SK-N-SH (cell line): ENCODE results near the gene ZDHHC11B. TPM values are rescaled to one million over a fixed set of nuclear protein-coding genes. Genes with fewer than 3 reads are reported as not detected.
"Not testable (repeated sequence)": the region's sequence is repeated elsewhere in the genome, so short reads cannot be mapped to it uniquely, and the experiment has no call there.

Experiments
- CTCF ChIA-PET: fragments of 300-600, 350-600 bp; formaldehyde crosslinking; extraction: SDS; loops from one replicate; lab custom pipeline; 2021; lab: Yijun Ruan, JAX
- POLR2A ChIA-PET: fragments of 350-600 bp; sonication (Branson Sonifier 250); formaldehyde crosslinking; extraction: SDS; loops from one replicate; lab custom pipeline; 2020; ENCODE audit warnings: antibody characterized with exemption, inconsistent platforms; lab: Yijun Ruan, JAX
- DNase-seq: peaks from one replicate; pipeline ENCODE4 v3.0.0; 2012
- H2AFZ ChIP-seq: fragments of 200-600 bp; sonication (generic); 2 replicates; pipeline ENCODE4 v1.8.1; 2016; ENCODE audit warnings: antibody characterized with exemption, mild to moderate bottlenecking, low read depth
- H3F3A ChIP-seq: fragments of 200-600 bp; sonication (generic); replicated peaks from 2 replicates; pipeline ENCODE3; 2016; ENCODE audit warnings: antibody characterized with exemption, mild to moderate bottlenecking; ENCODE audit not compliant: insufficient read depth
- H3K27ac ChIP-seq, 2 experiments: fragments of 200-500 bp in 1 of 2; fragments of 200-600 bp in 1 of 2; sonication (Bioruptor generic) in 1 of 2; sonication (generic), shearing (Covaris generic) in 1 of 2; 2 replicates each; pipeline versions ENCODE4 v1.5.1 to v1.6.1; 2014 to 2016; ENCODE audit warnings: low read depth in 2 of 2, inconsistent platforms in 1 of 2, low read length in 1 of 2, mild to moderate bottlenecking in 1 of 2, mixed read lengths in 1 of 2
- H3K27me3 ChIP-seq: fragments of 200-600 bp; sonication (generic), shearing (Covaris generic); 2 replicates; pipeline ENCODE4 v1.6.1; 2016; ENCODE audit warnings: mixed run types; ENCODE audit not compliant: insufficient read depth
- H3K36me3 ChIP-seq, 2 experiments: fragments of 200-500 bp in 1 of 2; fragments of 200-600 bp in 1 of 2; sonication (Bioruptor generic) in 1 of 2; sonication (generic) in 1 of 2; replicated peaks in 1 of 2; 2 replicates each; pipeline versions ENCODE3 to v1.5.1; 2014 to 2016; ENCODE audit warnings: low read length in 1 of 2, mild to moderate bottlenecking in 1 of 2; ENCODE audit not compliant: insufficient read depth in 2 of 2, control insufficient read depth in 1 of 2
- H3K4me1 ChIP-seq, 2 experiments: fragments of 200-500 bp in 1 of 2; fragments of 200-600 bp in 1 of 2; sonication (Bioruptor generic) in 1 of 2; sonication (generic), shearing (Covaris generic) in 1 of 2; 2 replicates each; pipeline versions ENCODE4 v1.5.1 to v1.6.1; 2014 to 2016; ENCODE audit warnings: low read depth in 1 of 2, low read length in 1 of 2, mixed run types in 1 of 2; ENCODE audit not compliant: insufficient read depth in 2 of 2, control insufficient read depth in 1 of 2
- H3K4me2 ChIP-seq: fragments of 200-600 bp; sonication (generic), shearing (Covaris generic); 2 replicates; pipeline ENCODE4 v1.6.1; 2017; ENCODE audit warnings: mixed run types
- H3K4me3 ChIP-seq, 2 experiments: fragments of 200-500 bp in 1 of 2; fragments of 200-600 bp in 1 of 2; sonication (Bioruptor generic) in 1 of 2; sonication (generic), shearing (Covaris generic) in 1 of 2; 2 replicates each; pipeline versions ENCODE4 v1.5.1 to v1.8.1; 2014 to 2016; ENCODE audit warnings: low read depth in 2 of 2, inconsistent platforms in 1 of 2, low read length in 1 of 2, mild to moderate bottlenecking in 1 of 2, mixed read lengths in 1 of 2, moderate library complexity in 1 of 2
- H3K79me2 ChIP-seq: fragments of 200-600 bp; sonication (generic); 2 replicates; pipeline ENCODE4 v1.8.1; 2017; ENCODE audit warnings: mild to moderate bottlenecking; ENCODE audit not compliant: insufficient read depth
- H3K9ac ChIP-seq: fragments of 200-600 bp; sonication (generic); 2 replicates; pipeline ENCODE4 v1.6.1; 2017; ENCODE audit warnings: mixed run types
- H3K9me2 ChIP-seq: fragments of 200-600 bp; sonication (generic); 2 replicates; pipeline ENCODE4 v1.6.1; 2017; ENCODE audit warnings: mixed run types
- H3K9me3 ChIP-seq: fragments of 200-600 bp; sonication (generic); 2 replicates; pipeline ENCODE4 v1.6.1; 2017; ENCODE audit warnings: mixed run types, mild to moderate bottlenecking, moderate library complexity
- H4K20me1 ChIP-seq: fragments of 200-600 bp; sonication (generic); 2 replicates; pipeline ENCODE4 v1.6.1; 2017; ENCODE audit warnings: mild to moderate bottlenecking, mixed run types; ENCODE audit not compliant: insufficient read depth
- WGBS: methylation state at CpG from one replicate; pipeline ENCODE4 v1.1.6; 2017; ENCODE audit warnings: low lambda C conversion rate; 5-methylcytosine and 5-hydroxymethylcytosine counted together
- polyA plus RNA-seq, 3 experiments: library from polyadenylated mRNA; depleted of rRNA; stranded (reverse); fragments of >200 nt; gene quantifications; 2 replicates each; pipeline ENCODE4 v1.2.3, GENCODE V29; 2012

Gene ZDHHC11B
- polyA plus RNA-seq, 1 of the 3 experiments (the other 2 are of a cell fraction), result not detected

DNA sequence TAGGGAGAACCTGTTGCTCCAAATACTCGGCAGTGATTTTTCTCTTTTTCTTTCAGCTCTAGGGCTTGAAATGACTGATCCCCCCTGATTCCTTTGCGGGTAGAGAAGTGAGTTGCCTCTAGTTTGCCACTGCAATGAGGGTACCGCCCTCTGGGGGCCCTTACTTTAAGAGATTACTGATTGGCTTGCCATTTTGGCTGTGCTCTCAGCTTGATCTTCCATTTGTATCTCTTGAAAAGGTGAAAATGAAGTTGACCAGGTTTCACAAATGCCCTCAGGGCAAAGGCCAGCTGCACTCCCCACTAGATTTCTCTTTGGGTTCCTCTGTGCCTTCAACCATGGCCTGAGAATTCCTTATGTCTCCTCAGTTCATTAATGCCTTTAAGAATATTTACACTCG, 13.5 kb upstream of the ZDHHC11B start:
- H3K27ac ChIP-seq, H3K4me2 ChIP-seq, H3K9me2 ChIP-seq, H3K4me3 ChIP-seq, H2AFZ ChIP-seq, CTCF ChIA-PET, H3K9me3 ChIP-seq, DNase-seq, H3K9ac ChIP-seq, H4K20me1 ChIP-seq, H3K27me3 ChIP-seq, H3F3A ChIP-seq, H3K4me1 ChIP-seq, POLR2A ChIA-PET, H3K36me3 ChIP-seq, H3K79me2 ChIP-seq: not testable (repeated sequence)
- 30% methylated on average over 3 of the region's 4 CpGs for WGBS

DNA sequence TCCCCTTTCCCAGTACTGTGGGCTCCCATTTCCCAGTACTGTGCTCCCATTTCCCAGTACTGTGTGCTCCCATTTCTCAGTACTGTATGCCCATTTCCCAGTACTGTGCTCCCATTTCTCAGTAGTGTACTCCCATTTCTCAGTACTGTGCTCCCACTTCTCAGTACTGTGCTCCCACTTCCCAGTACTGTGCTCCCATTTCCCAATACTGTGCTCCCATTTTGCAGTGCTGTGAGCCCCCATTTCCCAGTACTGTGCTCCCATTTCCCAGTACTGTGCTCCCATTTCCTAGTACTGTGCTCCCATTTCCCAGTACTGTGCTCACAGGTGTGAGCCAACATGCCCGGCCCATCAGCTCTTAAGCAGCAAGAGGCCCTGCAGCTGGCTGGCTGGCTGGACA, 11.3 kb upstream of the ZDHHC11B start:
- WGBS, result 33% methylated on average over 1 of the region's 1 CpG
- POLR2A ChIA-PET, H3K9me2 ChIP-seq: not testable (repeated sequence)

DNA sequence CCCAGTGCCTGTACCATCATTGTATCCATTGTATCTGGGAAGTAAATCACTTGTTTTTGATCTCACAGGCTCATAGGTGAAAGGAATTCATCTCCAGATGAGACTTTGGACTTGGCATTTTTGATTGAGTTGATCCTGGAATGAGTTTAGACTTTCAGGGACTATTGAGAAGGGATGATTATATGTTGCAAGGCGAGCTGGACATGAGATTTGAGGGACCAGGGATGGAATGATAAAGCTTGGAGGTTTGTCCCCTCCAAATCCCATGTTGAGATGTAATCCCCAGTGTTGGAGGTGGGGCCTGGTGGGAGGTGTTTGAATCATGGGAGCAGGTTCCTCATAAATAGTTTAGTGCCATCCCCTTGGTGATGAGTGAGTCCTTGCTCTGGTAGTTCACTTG, 10.4 kb upstream of the ZDHHC11B start:
- H3K27ac ChIP-seq, H4K20me1 ChIP-seq, H3K79me2 ChIP-seq, DNase-seq, H2AFZ ChIP-seq, H3K36me3 ChIP-seq, H3K9me2 ChIP-seq, H3K9ac ChIP-seq, H3K27me3 ChIP-seq, H3K4me1 ChIP-seq, POLR2A ChIA-PET, H3K4me2 ChIP-seq, H3K4me3 ChIP-seq, H3K9me3 ChIP-seq, H3F3A ChIP-seq: not testable (repeated sequence)
- CTCF ChIA-PET, result interaction anchor here (1.6 kb wide), 1 partner anchor 8 kb away, joined by 4 read pairs; no protein-coding TSS in a partner anchor
- 16% methylated on average over 1 of the region's 1 CpG for WGBS

More for the DNA sequence above, 11.3 kb upstream of the ZDHHC11B start:
- H3K27ac ChIP-seq, H3K4me3 ChIP-seq, H3K4me1 ChIP-seq, H2AFZ ChIP-seq, H4K20me1 ChIP-seq, H3K4me2 ChIP-seq, H3K9ac ChIP-seq, H3K27me3 ChIP-seq, H3K36me3 ChIP-seq, H3K9me3 ChIP-seq, DNase-seq, CTCF ChIA-PET, H3K79me2 ChIP-seq, H3F3A ChIP-seq: not testable (repeated sequence)

DNA sequence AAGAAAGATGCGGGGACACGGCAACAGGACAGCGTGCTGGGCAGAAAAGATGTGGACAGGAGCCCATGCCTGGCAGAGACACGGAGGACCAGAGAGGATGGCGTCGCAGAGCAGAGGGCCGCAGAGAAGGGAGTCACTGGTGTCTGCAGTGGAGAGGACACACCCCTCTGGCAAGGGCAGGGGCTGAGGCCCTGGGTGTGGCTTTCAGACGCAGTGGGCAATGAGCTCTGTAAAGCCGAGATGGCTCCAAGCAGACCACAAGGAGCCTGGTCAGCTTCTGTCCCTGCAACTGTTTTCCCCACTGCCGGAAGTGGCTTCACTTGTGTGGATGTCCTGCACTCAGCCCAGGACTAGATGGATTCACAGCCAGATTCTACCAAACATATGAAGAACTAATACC, 4.2 kb upstream of the ZDHHC11B start:
- H3K27ac ChIP-seq, DNase-seq, H3K27me3 ChIP-seq, H3K4me3 ChIP-seq, POLR2A ChIA-PET, H3K9me2 ChIP-seq, H2AFZ ChIP-seq, H3K9ac ChIP-seq, H3K9me3 ChIP-seq, H3K36me3 ChIP-seq, H4K20me1 ChIP-seq, H3K79me2 ChIP-seq, H3K4me2 ChIP-seq, H3K4me1 ChIP-seq, H3F3A ChIP-seq, CTCF ChIA-PET: not testable (repeated sequence)
- 79% methylated on average over 9 of the region's 10 CpGs for WGBS

DNA sequence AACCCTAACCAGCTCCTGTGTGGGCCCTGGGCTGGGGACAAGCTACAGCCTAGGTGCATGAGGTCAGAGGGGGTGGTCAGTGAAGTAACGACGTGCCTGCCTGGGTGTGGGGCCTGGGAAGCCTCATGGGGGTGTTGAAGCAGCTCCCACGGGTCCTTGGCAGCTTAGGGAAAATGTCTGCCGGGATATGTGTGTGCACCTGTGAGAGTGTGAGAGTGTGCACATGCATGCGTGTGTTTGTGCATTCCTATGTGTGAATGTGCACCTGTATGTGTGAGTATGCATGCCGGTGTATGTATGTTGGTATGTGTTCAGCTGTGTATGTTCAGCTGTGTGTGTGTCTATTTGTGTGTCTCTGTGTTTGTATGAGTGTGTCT, 3.3 kb upstream of the ZDHHC11B start:
- H3K27me3 ChIP-seq, H3K9me3 ChIP-seq, H3K4me2 ChIP-seq, H3K36me3 ChIP-seq, H2AFZ ChIP-seq, H3K4me3 ChIP-seq, H3K27ac ChIP-seq, H4K20me1 ChIP-seq, POLR2A ChIA-PET, CTCF ChIA-PET, H3K4me1 ChIP-seq, DNase-seq, H3F3A ChIP-seq, H3K9me2 ChIP-seq, H3K79me2 ChIP-seq, H3K9ac ChIP-seq: not testable (repeated sequence)
- 60% methylated on average over 6 of the region's 6 CpGs for WGBS

DNA sequence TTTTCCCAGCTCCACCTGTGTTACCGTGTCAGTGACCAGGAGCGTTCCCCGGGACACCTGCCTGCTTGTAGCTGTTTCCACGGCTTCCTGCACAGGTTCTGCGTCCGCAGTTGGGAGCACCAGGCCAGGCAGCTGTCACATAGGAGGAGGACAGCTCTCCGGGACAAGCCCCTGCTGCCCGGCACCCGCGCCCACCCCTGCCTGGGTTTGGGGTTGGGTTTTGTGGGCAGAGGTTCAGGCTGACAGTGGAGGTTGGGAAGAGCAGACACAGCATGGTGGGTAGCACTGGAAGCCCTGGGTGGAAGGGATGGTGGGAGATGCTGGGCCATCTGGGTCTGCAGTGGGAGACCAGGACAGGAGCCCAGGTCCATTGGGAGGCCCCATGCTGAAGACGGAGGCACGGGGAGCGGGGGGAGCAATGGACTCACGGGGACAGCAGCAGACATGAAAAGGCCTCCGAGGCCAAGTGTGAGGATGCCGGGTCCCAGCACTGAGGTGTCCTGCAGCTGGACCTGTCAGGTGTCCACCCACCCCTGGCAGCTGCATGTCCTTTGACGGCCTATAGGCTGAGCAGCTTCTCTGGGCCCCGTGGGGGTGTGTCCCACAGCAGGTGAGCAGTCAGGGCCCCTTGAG, 2.8 kb upstream of the ZDHHC11B start:
- H3K27me3 ChIP-seq, H3K36me3 ChIP-seq, H3K4me3 ChIP-seq, H3K27ac ChIP-seq, DNase-seq, H3F3A ChIP-seq, POLR2A ChIA-PET, H3K79me2 ChIP-seq, H3K9ac ChIP-seq, H3K4me2 ChIP-seq, H3K4me1 ChIP-seq, H2AFZ ChIP-seq, H3K9me2 ChIP-seq, CTCF ChIA-PET, H3K9me3 ChIP-seq, H4K20me1 ChIP-seq: not testable (repeated sequence)
- WGBS, result 60% methylated on average over 7 of the region's 18 CpGs
